Lung (tissue), 12 donors: ENCODE results near the gene GALP. TPM values are rescaled to one million over a fixed set of nuclear protein-coding genes. Genes with fewer than 3 reads are reported as not detected.

Experiments used
- ATAC-seq: fragments of 200-7000 bp; cut with Tn5 transposase; one replicate; pipeline ENCODE4 v1.9.1; 2020; ENCODE audit warnings: moderate number of reproducible peaks; ENCODE audit not compliant: insufficient read depth, low FRiP score
- DNase-seq, 3 donors: peaks; one replicate each; pipeline ENCODE4 v3.0.0-alpha.2; 2013 to 2017
- H3K27ac ChIP-seq, 2 donors: one replicate each; pipeline ENCODE4 v1.5.1; 2013; ENCODE audit warnings: mild to moderate bottlenecking in 2 of 2, moderate library complexity in 2 of 2, control low read depth in 1 of 2, inconsistent platforms in 1 of 2, low read depth in 1 of 2, low read length in 1 of 2
- H3K27me3 ChIP-seq, 3 donors: one replicate each; pipeline ENCODE4 v1.5.1; 2013; ENCODE audit warnings: low read length in 2 of 3; ENCODE audit not compliant: control insufficient read depth in 3 of 3, insufficient read depth in 3 of 3
- H3K36me3 ChIP-seq, 4 donors: one replicate each; pipeline ENCODE4 v1.5.1; 2013; ENCODE audit warnings: low read length in 4 of 4, mild to moderate bottlenecking in 1 of 4, moderate library complexity in 1 of 4; ENCODE audit not compliant: control insufficient read depth in 4 of 4, insufficient read depth in 4 of 4
- H3K4me1 ChIP-seq, 5 donors: one replicate each; pipeline ENCODE4 v1.5.1; 2013; ENCODE audit warnings: low read length in 5 of 5, mild to moderate bottlenecking in 2 of 5, moderate library complexity in 1 of 5; ENCODE audit not compliant: control insufficient read depth in 5 of 5, insufficient read depth in 5 of 5
- H3K4me3 ChIP-seq: one replicate; pipeline ENCODE4 v1.5.1; 2013; ENCODE audit warnings: mild to moderate bottlenecking, control low read depth, moderate library complexity
- H3K9ac ChIP-seq, 2 donors: one replicate each; pipeline ENCODE4 v1.5.1; 2013; ENCODE audit warnings: low read length in 2 of 2, control low read depth in 1 of 2; ENCODE audit not compliant: insufficient read depth in 1 of 2
- H3K9me3 ChIP-seq, 4 donors: one replicate each; pipeline ENCODE4 v1.5.1; 2013; ENCODE audit warnings: low read length in 3 of 4, mild to moderate bottlenecking in 1 of 4, moderate library complexity in 1 of 4; ENCODE audit not compliant: control insufficient read depth in 4 of 4, insufficient read depth in 3 of 4
- WGBS, 2 donors: extraction: QIAGEN DNeasy Blood & Tissue Kit; methylation state at CpG; one replicate each; pipeline ENCODE4 v1.1.7; 2013; 5-methylcytosine and 5-hydroxymethylcytosine counted together
- polyA plus RNA-seq, 2 donors: library from polyadenylated mRNA; stranded (reverse); fragments of 200-250 nt; gene quantifications; one replicate each; pipeline ENCODE4 v1.2.1, GENCODE V29; 2013
- total RNA-seq, 2 donors: library from RNA; depleted of rRNA in 1 of 2; stranded (reverse); fragments of >200 nt in 1 of 2; gene quantifications; one replicate each; pipeline ENCODE4 v1.2.1, GENCODE V29; 2014 to 2021
- TF ChIP-seq, protein P1 (sequence below): IDR thresholded peaks from 2 replicates; pipeline ENCODE4 v1.5.1; 2012; ENCODE audit warnings: mild to moderate bottlenecking; ENCODE audit errors: control extremely low read depth, extremely low read depth
- donor health status: control.
- donor health status: control.
- donor health status: Bipolar disorder and iron deficiency.
- donor health status: healthy.
- donor health status: DM: yes; HTN: yes; CAD: no.

The GALP gene
- total and polyA plus RNA-seq, 4 donors = not detected

DNA sequence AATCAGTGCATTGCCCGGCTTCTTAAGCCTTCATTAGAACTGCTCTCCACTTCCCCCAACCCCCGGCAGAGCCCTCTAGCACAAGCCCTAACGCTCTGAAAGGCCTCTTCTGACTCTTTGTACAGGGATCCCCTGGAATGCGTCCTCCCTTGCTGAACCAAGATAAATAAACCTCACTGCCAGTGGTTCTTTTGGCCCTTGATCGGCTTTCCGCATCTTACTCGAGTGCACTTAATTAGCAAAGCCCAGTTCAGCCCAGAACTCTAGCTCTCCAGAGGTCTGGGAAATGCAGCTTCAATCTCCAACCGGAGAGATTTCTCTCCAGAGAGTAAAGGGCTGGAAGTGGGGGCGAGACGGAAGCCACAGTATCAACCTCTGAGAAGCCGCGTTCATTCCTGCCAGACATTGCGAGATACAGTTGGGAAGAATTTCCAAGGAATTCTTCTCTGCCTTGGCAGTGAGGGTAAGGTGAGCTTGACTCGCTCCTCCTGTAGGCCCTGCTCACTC lies 43.4 kb upstream of the GALP start:
- Histone ChIP-seq H3K27ac (peak overlapping the region in 1 of 2 donors; percentile 77), H3K4me3 (no peak overlapping the region)
- ATAC-seq = peak; percentile 35

DNA sequence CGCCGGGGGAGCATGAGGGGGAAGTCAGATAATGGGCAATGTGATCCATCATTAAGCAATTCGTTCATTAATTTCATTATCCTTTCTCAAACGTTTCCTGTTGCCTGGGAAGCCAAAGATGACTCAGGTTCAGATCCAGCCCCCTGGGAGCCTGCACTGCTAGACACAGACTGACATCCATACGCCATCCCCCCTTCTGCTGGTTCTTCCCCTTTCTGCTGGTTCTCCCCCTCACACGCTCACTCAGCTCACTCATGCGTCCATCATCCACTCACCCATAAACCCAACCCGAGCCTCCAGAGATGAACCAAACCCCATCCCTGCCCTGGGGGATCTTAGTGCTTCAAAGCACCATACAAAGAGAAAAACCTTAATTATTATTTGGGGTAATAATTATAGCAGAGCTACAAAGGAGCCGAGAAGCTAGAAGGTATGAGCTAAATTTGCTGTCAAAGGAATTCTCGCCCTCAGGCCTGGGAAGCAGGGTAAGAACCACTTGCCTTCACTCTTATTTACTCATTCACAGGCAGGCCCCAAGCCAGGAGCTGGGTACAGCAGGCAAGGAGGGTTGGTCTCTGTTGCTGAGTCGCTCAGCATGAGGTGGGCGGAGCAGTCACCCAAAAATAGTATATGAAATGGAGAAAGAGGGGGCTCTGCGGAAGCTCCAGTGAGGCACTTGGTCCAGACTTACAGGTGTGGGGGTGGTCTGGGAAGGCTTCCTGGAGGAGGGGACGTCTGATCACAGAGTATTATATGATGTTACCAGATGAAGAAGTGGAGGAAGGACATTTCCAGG lies 41.8 kb upstream of the GALP start:
- no peak overlapping the region for H3K9ac ChIP-seq
- no peaks in the 10 kb centered on the region for H3K27me3 ChIP-seq
- peak overlapping the region in 1 of 2 donors; percentile 55 for H3K27ac ChIP-seq
- peaks cover 0 to 29% (median 8%) of the 10 kb centered on the region in 5 donors for H3K4me1 ChIP-seq
- no peaks in the 10 kb centered on the region for H3K9me3 ChIP-seq
- ATAC-seq (peak; percentile 22), DNase-seq (peak in 2 of 3 donors; percentile 30 to 53)
- no peaks in the 10 kb centered on the region for H3K36me3 ChIP-seq
- H3K4me3 ChIP-seq = no peak overlapping the region
- WGBS, 2 donors = 47 to 58% methylated on average over 14 of the region's 14 CpGs
- TF ChIP-seq, protein P1, sequence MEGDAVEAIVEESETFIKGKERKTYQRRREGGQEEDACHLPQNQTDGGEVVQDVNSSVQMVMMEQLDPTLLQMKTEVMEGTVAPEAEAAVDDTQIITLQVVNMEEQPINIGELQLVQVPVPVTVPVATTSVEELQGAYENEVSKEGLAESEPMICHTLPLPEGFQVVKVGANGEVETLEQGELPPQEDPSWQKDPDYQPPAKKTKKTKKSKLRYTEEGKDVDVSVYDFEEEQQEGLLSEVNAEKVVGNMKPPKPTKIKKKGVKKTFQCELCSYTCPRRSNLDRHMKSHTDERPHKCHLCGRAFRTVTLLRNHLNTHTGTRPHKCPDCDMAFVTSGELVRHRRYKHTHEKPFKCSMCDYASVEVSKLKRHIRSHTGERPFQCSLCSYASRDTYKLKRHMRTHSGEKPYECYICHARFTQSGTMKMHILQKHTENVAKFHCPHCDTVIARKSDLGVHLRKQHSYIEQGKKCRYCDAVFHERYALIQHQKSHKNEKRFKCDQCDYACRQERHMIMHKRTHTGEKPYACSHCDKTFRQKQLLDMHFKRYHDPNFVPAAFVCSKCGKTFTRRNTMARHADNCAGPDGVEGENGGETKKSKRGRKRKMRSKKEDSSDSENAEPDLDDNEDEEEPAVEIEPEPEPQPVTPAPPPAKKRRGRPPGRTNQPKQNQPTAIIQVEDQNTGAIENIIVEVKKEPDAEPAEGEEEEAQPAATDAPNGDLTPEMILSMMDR = no peak

More for the DNA sequence above, 43.4 kb upstream of the GALP start:
- H3K9me3 ChIP-seq = no peaks in the 10 kb centered on the region
- 53 to 66% methylated on average over 14 of the region's 14 CpGs for WGBS, 2 donors
- DNase-seq = peak; percentile 71 to 87 (median 85)
- H3K9ac ChIP-seq = peak overlapping the region in 1 of 2 donors; percentile 72
- no peaks in the 10 kb centered on the region for H3K27me3 ChIP-seq
- no peaks in the 10 kb centered on the region for H3K36me3 ChIP-seq
- TF ChIP-seq, protein P1 = no peak
- peaks cover 0 to 29% (median 6%) of the 10 kb centered on the region in 5 donors for H3K4me1 ChIP-seq

DNA sequence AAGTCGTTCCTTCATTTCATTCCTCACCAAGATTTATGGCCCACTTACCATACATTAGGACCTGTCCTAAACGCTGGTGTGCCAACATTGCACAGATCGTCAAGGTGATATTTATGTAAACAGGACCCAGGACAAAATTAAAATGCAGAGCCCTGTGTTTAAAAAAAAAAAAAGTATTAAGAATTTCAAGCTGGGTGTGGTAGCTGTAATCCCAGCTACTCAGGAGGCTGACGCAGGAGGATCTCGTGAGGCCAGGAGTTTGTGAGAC lies 41.2 kb upstream of the GALP start:
- 56 to 74% methylated on average over 5 of the region's 5 CpGs for WGBS, 2 donors
- Histone ChIP-seq H3K27ac (no peak overlapping the region), H3K4me1 (peaks cover 0 to 29% (median 8%) of the 10 kb centered on the region in 5 donors), H3K36me3 (no peaks in the 10 kb centered on the region), H3K9ac (no peak overlapping the region), H3K27me3 (no peaks in the 10 kb centered on the region), H3K4me3 (no peak overlapping the region), H3K9me3 (no peaks in the 10 kb centered on the region)
- ATAC-seq = no peak
- no peak for DNase-seq
- TF ChIP-seq, protein P1 = no peak
